HG03342 (cell line): ENCODE measurements around the gene ZNF518A.

Experiments used
- ATAC-seq: cut with Tn5 transposase; IDR thresholded peaks from one replicate; pipeline ENCODE4 v1.9.1; 2021; ENCODE audit warnings: mild to moderate bottlenecking, moderate library complexity; ENCODE audit not compliant: unreplicated experiment

The ZNF518A gene, protein sequence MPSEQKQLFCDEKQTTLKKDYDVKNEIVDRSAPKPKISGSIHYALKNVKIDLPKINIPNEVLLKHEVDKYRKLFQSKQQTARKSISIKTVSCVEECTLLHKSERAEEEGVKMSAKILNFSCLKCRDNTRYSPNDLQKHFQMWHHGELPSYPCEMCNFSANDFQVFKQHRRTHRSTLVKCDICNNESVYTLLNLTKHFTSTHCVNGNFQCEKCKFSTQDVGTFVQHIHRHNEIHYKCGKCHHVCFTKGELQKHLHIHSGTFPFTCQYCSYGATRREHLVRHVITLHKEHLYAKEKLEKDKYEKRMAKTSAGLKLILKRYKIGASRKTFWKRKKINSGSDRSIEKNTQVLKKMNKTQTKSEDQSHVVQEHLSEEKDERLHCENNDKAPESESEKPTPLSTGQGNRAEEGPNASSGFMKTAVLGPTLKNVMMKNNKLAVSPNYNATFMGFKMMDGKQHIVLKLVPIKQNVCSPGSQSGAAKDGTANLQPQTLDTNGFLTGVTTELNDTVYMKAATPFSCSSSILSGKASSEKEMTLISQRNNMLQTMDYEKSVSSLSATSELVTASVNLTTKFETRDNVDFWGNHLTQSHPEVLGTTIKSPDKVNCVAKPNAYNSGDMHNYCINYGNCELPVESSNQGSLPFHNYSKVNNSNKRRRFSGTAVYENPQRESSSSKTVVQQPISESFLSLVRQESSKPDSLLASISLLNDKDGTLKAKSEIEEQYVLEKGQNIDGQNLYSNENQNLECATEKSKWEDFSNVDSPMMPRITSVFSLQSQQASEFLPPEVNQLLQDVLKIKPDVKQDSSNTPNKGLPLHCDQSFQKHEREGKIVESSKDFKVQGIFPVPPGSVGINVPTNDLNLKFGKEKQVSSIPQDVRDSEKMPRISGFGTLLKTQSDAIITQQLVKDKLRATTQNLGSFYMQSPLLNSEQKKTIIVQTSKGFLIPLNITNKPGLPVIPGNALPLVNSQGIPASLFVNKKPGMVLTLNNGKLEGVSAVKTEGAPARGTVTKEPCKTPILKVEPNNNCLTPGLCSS (N-terminal part only)

DNA sequence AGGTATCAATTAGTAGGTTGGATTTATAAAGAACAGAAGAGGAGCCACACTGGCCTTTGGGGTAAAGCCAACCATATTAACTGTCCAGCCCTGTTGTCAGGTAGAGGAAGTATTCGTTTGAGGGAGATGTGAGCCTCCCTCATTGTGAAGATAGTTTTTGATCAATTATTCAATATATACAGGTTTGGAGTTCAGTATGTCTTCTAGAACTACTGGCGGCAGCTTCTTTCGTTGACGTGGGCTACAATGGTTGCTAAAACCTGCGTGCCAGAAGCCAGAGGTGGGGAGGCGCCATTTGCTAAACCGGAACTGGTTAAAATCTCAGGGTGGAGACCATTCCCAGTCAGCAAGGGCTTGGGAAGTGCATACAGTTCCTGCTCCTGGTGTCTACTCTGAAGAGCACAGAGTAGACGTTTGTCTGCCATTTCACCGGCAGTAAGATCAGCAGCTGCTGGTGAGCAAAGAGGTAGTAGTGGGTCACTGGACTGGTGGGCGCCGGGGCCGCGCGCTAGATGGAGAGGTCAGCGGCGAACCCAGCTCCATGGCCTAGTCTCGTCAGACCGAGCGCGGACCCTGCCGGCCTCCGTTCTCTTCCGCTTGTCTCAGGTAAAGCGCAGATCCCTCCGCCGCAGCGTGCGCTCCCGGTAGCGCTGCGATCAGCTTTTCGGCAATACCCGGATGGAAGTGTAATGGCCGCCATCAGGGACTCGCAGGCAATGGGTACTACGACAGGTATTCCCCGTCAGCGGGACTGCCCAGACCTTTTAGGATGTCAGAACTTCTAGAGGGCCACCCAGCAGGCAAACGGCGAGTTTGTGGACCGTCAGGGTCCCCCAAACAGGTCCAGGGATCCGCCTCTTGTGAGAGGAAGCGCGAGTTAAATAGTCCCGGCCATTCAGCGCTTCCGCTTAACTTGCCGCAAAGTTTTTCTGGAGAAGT lies at the start of gene ZNF518A:
TSS of gene ZNF518A (plus strand) at position 911 of the 939 bp plus-strand sequence. CDS start 26,026 bp downstream, outside the sequence.
- peak; percentile 79 for ATAC-seq

DNA sequence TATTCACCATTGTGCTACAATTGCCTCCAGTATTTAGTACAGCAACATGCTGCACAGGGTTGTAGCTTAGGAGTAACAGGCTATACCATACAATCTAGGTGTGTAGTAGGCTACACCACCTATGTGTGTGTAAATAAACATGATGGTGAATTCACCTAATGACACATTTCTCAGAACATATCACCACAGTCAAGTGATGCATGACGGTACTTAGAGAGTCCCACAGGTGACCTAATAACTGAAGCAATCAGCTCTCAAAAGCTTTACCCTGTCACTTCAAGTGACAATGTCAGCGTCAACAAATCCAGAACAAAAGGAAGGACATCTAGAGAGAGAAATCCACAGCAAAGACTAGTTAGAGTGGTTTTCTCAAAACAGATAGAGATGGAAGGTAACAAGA lies 47.9 kb upstream of the ZNF518A start:
- ATAC-seq: no peak

DNA sequence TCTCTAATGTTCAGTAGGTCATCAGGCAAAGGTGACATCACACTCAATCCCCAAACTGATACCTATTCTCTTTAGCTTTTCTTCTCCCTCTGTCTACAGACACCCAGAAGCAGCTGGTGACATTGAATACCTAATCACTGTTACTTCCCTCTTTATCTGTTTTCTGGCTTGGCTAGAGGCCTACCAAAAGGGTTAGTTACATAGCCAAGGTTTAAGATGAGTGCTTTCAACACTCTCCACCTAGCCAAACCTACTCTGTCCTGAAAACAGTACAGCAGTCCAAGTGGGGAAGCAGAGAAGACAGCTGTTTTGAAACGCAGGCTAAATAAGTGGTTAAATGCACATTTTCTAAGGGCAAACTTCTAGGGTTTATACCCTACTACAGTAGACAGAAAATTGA lies 47.3 kb upstream of the ZNF518A start:
- ATAC-seq: no peak

DNA sequence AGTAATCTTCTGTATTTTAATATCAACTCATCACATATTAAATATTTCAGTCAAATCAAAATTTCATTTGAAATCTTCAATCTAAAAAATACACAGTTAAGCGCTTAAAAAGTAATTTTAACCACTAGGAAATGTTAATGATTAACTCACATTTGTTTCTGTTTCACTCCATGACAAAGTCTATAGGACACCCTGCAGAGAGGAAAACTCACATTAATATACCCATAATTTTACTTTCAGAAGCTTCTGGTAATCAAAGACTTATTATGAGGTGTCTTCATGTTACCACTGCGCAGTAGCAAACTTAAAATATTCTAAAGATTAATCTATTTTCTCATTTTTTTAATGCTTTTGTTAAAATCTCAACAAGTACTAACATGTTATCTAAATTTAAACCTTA lies 41.0 kb upstream of the ZNF518A start:
- ATAC-seq: no peak

DNA sequence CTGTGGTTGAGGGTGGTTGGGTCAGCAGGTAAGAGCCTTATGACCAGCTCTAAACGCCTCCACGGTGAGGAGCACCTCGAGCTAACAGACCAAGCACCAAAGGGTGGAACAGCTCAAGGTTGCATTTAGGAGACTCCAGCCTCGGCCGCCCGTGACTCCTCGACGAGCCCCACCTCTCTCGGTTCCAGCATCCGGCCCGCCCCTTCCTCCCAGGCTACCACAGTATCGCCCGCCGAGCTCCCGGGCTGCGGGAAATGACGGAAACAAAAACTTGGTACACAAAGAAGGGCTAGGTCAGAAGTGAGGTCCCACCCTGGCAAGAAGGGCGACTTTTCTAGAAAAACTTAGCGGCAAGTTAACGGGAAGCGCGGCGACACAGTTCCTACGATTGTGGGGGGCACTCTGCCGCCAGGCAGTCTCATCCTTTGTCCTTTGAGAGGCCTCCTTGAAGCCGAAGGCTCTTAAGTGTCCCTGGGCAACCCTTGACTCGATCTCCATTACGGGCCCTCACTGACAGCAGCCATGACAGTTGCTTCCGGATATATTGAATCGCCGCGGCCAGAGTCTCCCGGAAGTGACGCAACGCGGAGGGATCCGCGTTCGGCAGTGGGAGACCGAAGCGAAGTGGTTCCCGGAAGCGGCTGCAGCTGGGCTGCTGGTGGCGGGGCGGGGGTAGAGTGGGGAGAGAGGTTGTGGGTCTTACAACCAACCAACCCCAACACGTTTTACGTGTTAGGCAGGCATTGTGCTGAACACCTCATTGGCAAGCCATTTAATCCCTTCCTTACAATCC lies 40.2 kb upstream of the ZNF518A start:
- ATAC-seq: peak; percentile 87

DNA sequence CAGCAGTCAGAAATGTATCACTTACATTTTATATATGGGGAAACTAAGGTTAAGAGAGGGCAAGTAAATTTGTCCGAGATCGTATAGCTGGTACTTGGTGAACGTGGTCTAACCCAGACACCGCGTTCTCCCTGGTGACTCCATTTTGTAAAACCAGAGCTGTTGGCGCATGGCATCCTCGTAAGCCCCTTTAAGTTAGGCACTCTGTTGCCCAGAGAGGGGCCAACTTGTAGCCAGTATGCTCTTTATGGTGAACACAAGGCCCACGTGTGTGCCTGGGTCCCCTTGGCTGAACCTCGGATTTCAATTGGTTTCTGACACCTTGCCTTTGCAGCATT lies 39.7 kb upstream of the ZNF518A start:
- ATAC-seq: no peak

DNA sequence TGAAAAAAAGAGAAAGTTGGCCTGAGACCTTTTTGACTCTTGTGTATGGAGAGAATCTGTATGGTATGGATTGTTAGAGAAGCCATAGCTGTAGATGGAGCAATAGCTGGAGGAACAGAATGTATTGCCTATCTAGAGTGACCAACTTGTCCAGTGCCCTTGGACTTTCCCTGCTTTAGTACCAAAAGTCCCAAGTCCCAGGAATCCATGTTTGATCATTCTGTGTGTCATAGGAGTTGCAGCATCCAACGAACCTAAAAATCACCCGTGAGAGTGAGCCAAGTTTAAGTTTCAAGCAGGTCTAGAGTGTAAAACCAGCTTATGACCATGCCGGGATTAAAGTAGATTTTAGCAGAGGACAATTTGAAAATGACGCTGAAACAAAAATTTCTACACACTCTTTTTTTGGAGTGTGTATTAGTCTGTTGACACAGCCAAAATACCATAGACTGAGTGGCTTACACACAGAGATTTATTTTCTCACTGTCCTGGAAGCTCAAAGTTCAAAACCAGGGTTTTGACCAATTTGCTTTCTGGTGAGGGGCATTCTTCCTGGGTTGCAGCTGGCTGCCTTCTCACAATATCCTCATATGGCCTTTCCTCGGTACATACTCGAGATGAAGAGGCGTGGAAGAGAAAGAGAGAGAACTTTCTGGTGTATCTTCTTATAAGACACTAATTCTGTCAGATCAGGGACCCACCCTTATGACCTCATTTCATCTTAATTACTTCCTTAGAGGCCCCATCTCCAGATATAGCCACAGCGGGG lies 36.9 kb upstream of the ZNF518A start:
- ATAC-seq: no peak

DNA sequence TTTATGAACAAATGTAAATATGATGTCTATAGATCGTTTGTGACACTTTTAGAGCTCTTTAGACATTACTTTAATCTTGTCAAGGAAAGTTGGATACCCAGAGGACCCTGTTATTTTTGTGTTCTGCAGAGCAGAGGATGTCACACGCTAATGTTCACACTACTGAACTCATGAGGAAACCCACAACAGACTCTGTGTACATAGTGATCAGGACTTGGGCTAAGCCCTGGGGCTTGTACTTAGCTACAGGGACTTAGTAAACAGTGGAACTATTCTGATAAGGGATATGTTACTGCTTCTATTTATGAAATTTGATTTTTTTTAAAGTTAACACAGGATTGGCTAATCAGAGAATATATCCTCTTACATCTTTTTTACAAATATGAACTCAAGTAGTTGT lies 36.1 kb upstream of the ZNF518A start:
- ATAC-seq: no peak

DNA sequence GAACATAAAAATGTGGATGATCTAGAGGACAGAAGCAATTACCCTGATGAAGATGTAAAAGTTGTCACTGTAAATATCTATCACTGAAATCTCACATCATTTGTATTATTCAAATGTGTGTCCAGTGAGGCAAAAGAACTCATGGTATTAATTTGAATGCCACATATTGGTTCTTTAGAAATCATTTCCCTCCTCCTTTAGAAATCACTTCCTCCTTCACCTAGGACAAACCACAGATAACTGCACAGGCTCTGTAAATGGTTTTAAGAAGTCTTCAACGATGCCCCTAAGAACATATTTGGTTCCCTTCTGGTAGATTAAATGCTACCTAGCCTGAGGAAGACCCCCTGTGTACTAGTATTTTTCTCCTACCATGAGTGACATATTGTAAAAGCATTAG lies 33.1 kb upstream of the ZNF518A start:
- no peak for ATAC-seq

DNA sequence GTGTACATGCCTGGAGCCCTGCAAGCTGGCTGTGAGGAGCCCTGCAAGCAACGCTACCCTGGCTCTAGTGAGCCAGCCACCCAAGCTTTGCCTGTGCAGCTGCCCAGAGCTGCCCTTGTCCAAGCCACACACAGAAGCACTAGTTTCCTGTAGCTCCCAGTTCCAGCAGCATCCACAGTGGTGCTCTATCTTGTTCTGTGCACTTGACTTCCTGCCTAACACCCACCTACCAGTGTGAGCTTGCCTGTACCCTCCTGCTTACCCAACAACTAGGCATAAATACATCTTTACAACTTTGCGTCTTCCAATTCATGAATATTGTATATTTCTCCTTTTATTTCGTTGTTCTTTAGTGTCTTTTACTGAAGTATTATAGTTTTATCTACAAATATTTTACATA lies 32.2 kb upstream of the ZNF518A start:
- ATAC-seq: no peak

DNA sequence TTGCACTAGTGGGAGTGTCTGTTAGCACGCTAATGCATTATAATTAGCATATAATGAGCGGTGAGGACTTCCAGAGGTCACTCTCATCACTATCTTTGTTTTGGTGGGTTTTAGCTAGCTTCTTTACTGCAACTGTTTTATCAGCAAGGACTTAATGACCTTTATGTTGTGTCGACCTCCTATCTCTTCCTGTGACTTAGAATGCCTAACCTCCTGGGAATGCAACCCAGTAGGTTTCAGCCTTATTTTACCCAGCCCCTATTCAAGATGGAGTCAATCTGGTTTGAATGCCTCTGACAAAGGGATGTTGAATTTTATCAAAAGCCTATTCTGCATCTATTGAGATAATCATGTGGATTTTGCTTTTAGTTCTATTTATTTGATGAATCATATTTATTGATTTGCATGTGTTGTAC lies 22.5 kb upstream of the ZNF518A start:
- ATAC-seq: no peak

DNA sequence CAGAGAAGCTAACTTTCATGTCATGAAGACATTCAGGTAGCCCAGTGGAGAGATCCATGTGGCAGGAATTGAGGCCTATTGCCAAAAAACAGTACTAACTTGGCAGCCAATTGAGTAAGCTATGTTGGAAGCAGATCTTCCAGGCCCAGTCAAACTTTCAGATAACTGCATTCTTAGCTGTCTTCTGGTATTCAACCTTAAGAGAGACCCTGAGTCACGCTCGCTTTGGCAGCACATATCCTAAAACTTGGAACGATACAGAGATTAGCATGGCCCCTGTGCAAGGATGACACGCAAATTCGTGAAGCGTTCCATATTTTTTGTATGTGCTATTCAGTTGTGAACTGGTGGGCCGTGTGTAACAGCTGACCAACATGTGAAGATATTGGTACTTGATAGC lies 17.6 kb upstream of the ZNF518A start:
- ATAC-seq: no peak

DNA sequence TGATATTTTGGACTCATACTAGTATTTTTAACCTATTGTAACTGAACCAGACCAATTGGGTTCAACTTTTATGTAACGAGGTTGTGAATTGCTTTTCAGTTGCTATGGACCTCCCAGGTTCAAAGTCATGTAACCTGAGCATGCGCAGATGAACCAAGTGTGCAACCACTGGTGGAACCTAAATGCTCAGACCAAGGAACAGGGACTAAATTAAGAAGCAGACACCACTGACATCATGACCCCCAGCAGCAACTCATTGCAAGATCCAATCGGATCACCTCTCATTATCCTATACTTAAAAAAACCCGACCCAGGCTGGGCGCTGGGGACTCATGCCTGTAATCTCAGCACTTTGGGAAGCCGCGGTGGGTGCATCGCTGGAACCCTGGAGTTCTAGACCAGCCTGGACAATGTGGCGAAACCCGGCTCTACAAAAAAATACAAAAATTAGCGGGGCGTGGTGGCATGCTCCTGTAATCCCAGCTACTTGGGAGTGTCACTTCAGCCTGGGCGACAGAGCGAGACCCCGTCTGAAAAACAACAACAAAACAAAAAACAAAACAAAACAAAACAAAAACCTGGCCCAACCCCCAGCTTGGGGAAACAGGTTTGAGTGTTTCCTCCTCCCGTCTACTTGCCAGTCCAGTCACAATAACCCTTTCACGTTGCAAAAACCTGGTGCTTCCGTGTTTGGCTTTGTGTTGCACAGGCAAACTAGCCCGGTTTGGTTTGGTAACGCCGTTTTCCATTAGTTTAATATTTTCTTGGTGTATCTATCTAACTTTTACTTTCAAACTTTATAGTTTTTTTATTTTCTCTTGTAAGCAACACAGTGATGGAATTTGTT lies 11.3 kb upstream of the ZNF518A start:
- ATAC-seq: no peak

DNA sequence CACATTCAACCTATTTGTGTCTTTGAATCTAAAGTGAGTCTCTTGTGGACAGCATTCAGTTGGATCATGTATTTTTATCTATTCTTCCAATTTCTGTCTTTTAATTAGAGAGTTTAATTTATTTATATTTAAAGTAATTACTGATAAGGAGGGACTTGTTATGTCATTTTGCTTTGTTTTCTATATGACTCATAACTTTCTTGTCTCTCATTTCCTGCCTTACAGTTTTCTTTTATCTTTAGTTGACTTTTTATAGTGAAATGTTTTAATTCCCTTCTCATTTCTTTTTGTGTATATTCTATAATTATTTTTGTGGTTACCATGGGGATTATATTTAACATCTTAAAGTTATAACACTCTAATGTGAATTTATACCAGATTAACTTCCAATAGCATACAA lies 7.3 kb upstream of the ZNF518A start:
- ATAC-seq: no peak

DNA sequence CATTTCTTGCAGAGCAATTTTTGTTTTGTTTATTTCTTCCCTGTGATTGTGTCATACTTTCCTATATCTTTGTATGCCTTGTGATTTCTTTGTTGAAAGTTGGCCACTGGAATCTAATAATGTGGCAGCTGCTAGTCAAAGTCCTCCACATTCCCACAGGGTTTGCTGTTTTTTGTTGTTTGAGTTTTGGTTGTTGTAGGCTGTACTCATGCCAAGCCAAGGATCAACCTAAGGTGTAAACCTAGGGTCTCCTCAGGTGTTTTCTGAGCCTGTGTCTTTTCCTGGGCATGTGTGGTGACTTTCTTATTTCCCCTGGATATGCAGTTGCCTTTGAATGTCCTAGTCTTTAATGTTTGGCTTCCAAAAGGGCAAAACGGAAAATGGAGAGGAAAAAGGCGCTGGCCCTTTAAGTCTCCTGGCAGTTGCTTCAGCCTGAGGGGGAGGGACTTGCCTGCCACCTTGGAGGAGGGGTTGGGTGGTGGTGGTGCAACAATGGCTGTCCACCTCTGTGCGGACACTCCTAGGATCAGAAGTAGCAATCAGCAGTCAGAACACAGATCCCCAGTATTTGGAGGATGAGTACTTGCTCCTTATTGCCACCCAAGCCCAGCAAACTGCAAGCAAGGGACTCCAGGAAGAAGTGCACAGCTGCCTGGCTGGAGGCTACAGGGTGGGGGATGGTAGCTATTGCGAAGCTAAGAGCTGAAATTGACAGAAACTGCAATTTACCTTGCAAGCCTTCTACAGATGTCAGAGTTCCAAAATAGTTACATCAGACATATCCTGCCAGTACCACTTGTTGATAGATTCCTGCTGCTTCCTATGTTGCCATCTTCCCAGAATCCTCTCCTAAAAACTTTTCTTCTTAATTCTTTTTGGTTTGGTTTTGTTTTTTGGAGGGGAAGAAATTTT lies 5.6 kb upstream of the ZNF518A start:
- no peak for ATAC-seq

DNA sequence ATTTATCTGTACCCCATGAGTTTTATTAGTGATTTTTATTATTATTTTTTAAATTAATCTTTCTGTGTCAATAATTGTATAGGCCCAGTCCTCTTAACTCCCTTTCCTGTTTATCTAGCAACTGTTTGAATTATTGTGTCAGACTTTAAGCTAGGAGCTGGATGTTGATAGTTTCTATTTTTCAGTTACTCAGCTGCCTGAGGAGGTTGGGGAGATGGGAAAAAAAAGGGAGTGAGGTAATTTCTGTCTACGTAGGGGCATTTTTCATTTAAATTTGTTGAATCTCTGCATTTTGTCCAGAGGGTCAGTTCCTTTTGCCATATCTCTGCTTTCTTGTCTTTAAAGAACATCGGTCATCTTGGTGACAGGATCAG lies 5.0 kb upstream of the ZNF518A start:
- no peak for ATAC-seq

DNA sequence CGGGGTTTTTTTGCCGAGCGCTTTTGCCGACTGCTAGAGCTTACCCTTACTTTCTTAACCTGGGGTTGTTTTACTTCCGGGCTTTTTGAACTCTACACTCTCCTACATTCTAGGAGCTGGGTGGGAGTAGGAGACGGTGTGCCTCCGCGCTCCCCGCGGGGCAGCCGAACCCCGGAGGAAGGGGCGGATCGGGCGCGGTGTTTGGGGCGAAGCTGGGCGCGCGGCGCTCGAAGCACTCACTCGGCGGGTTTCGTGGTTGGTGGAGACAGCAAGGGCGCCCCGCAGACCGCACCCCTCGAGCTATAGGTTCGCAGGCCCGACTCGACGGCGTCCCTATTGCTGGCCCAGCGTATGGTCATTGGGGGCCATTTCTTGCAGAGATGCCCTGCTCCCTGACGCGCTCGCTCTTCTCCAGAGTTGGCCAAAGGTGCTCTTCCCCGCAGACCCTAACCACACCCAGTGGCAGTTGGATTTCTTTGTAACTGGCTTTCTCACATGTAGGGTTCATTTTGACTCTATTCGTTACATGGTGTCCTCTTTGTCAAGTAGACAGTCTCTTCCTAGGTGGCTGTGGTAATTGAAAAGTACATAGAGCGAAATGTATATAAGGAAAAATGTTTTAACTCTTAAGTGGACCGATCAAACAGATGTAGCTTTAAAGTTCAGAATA lies 364 bp downstream of the ZNF518A start:
- peak; percentile 64 for ATAC-seq
